Measurements from ENCODE around the gene SORCS2. TPM values are rescaled to one million over a fixed set of nuclear protein-coding genes. Genes with fewer than 3 reads are reported as not detected.

Gene SORCS2
- total and polyA plus RNA-seq, 2 experiments from 2014 or later, result 0.92 to 6.9 TPM

DNA sequence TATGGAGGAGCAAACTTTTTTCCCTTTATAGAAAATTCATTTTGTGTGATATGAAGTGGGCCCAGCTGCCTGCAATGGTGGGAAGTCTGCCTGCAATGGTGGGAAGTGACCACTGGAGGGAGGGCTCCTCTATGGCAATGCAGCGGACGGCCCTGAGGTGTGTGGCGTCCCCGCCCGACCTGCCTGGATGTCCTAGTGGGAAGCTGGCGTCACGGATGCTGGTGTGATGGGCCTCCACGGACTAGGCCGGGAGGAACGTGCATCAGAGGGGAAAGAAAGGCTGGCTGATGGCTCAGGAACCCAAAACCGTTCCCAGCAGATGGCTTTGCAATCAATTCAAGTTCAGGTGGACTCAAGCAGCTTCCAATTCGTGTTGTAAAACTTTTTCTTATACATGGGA is 569.4 kb downstream of the SORCS2 start:
- H3K9me3 ChIP-seq (ENCODE audit: low read depth), result no peaks in the 10 kb centered on the region
- peak; percentile 69 to 85 for DNase-seq (ENCODE audit: low read depth in 1 of 2, low spot score in 1 of 2)
- no peak overlapping the region for H3K27ac ChIP-seq
- no peaks in the 10 kb centered on the region for H3K36me3 ChIP-seq
- H3K4me3 ChIP-seq, result no peak overlapping the region
- no peaks in the 10 kb centered on the region for H3K27me3 ChIP-seq
- TF ChIP-seq, protein P1, sequence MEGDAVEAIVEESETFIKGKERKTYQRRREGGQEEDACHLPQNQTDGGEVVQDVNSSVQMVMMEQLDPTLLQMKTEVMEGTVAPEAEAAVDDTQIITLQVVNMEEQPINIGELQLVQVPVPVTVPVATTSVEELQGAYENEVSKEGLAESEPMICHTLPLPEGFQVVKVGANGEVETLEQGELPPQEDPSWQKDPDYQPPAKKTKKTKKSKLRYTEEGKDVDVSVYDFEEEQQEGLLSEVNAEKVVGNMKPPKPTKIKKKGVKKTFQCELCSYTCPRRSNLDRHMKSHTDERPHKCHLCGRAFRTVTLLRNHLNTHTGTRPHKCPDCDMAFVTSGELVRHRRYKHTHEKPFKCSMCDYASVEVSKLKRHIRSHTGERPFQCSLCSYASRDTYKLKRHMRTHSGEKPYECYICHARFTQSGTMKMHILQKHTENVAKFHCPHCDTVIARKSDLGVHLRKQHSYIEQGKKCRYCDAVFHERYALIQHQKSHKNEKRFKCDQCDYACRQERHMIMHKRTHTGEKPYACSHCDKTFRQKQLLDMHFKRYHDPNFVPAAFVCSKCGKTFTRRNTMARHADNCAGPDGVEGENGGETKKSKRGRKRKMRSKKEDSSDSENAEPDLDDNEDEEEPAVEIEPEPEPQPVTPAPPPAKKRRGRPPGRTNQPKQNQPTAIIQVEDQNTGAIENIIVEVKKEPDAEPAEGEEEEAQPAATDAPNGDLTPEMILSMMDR (IDR thresholded peaks at IDR 0.05; ENCODE audit: low read depth, low read length), result peak; percentile 82
- no peaks in the 10 kb centered on the region for H3K4me1 ChIP-seq (ENCODE audit: low read depth)

DNA sequence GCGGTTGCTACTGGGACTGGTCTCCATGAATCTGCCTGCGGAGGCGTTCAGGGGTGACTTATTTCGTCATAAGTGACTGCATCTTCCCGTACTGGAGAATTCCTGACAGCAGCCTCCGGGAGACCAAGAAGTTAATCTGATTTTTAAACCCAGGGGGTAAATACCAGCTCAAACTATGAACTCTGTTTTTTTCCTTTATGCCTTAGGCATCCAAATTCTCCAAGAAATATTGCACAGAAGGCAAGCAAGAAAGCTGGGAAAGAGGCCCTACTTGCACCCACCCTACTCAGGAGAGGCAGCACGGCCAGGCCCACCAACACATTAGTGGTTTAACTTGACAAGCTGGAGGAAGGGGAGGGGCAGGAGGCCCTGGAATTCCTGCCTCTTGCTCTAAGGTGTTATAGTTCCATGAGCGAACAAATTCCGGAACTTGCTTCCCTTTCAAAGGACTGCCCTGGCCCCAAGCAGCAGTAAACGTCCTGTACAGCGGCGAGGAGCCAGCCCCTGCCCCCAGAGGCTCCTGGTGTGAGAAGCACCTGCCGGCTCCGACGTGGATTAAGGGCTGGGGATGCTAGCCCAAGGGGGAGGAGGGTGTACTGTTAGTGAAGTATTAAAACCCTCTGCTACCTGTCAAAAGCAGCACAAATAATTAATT is 570.2 kb downstream of the SORCS2 start:
- no peaks in the 10 kb centered on the region for H3K36me3 ChIP-seq
- DNase-seq (ENCODE audit: low read depth in 1 of 2, low spot score in 1 of 2), result no peak
- H3K27me3 ChIP-seq, result no peaks in the 10 kb centered on the region
- no peak overlapping the region for H3K27ac ChIP-seq
- no peak overlapping the region for H3K4me3 ChIP-seq
- H3K4me1 ChIP-seq (ENCODE audit: low read depth), result no peaks in the 10 kb centered on the region
- TF ChIP-seq, protein P1 (IDR thresholded peaks at IDR 0.05; ENCODE audit: low read depth, low read length), result no peak
- H3K9me3 ChIP-seq (ENCODE audit: low read depth), result no peaks in the 10 kb centered on the region

DNA sequence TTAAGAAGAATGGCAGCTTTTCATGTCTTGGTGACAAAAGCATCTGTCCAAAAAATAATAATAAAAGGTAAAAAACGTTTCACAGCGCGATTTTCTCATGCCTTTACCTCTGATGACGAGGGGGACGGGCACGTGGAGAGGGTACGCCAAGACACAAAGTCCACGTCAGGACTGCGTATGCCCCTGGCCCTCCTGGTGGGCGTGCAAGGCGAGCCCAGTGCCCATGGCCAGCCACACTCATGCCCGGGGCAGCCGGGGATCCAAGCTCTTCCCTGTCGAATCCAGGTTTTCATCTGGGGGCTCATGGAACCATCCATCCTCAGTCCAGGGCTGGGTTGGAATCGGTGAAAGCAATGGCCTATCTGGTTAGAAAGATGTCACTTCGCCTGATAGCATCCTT is 570.8 kb downstream of the SORCS2 start:
- Histone ChIP-seq H3K27ac (no peak overlapping the region), H3K27me3 (no peaks in the 10 kb centered on the region), H3K4me1 (ENCODE audit: low read depth) (no peaks in the 10 kb centered on the region), H3K36me3 (peaks cover under 1% of the 10 kb centered on the region), H3K4me3 (no peak overlapping the region), H3K9me3 (ENCODE audit: low read depth) (no peaks in the 10 kb centered on the region)
- DNase-seq (ENCODE audit: low read depth in 1 of 2, low spot score in 1 of 2), result no peak
- TF ChIP-seq, protein P1 (IDR thresholded peaks at IDR 0.05; ENCODE audit: low read depth, low read length), result no peak

DNA sequence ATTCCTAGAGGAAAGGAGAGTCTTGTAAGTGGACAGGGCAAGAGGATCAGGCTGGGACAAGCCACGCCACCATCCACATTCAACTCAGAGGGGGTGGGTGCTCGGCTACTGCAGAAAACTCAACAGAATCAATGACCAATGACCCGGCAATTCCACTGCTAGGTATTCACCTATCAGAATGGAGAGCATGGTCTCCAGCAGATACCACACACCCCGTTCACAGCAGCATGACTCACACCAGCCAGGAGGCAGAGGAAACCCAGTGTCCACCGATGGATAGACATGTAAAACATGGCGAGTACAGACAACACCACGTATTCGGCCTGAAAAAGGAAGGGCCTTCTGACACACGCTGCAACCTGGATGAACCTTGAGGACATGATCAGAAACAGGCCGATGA is 571.5 kb downstream of the SORCS2 start:
- H3K4me1 ChIP-seq (ENCODE audit: low read depth), result no peaks in the 10 kb centered on the region
- no peaks in the 10 kb centered on the region for H3K9me3 ChIP-seq (ENCODE audit: low read depth)
- no peak overlapping the region for H3K4me3 ChIP-seq
- peak in 1 of 2 donors; percentile 30 for DNase-seq (ENCODE audit: low read depth in 1 of 2, low spot score in 1 of 2)
- no peaks in the 10 kb centered on the region for H3K27me3 ChIP-seq
- H3K27ac ChIP-seq, result no peak overlapping the region
- peaks cover 6% of the 10 kb centered on the region for H3K36me3 ChIP-seq
- TF ChIP-seq, protein P1 (IDR thresholded peaks at IDR 0.05; ENCODE audit: low read depth, low read length), result no peak

DNA sequence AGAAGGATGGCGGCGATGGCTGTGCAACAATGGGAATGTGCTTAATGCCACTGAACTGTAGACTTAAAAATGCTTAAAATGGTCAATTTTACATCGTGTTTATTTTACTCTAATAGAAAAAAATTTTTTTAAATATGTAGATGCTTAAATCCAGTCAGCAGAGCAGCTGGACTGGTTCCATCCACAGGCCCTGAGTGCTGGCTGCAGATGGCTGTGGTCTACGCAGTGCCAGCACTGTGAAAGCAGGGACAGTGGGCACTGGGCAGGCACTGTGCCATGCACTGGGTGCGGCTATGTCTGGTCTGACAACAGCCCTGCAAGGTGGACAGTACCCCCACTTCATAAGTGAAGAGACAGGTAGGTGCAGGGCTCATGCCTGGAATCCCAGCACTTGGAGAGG is 572.1 kb downstream of the SORCS2 start:
- no peaks in the 10 kb centered on the region for H3K9me3 ChIP-seq (ENCODE audit: low read depth)
- peaks cover 6% of the 10 kb centered on the region for H3K36me3 ChIP-seq
- no peak overlapping the region for H3K4me3 ChIP-seq
- DNase-seq (ENCODE audit: low read depth in 1 of 2, low spot score in 1 of 2), result no peak
- no peaks in the 10 kb centered on the region for H3K4me1 ChIP-seq (ENCODE audit: low read depth)
- H3K27me3 ChIP-seq, result no peaks in the 10 kb centered on the region
- TF ChIP-seq, protein P1 (IDR thresholded peaks at IDR 0.05; ENCODE audit: low read depth, low read length), result no peak
- no peak overlapping the region for H3K27ac ChIP-seq

Measured in cardiac muscle cell (in vitro differentiated cells and primary cell).